MCF 10A (cell line): ENCODE data around the gene ACAP1. TPM values are rescaled to one million over a fixed set of nuclear protein-coding genes. Genes with fewer than 3 reads are reported as not detected.
A peak's percentile ranks its signal among the peaks of the same experiment; 100 is the strongest.

Source experiments
- BruUV-seq: library from RNA; stranded (reverse); fragments of 400-500 nt; replicated peaks from 2 replicates; lab custom pipeline; 2021; lab: Mats Ljungman, UMichigan
- CTCF ChIA-PET: fragments of 300-600 bp; sonication (Branson Sonifier 250); formaldehyde crosslinking; extraction: SDS; loops from one replicate; lab custom pipeline; 2021; ENCODE audit warnings: antibody characterized with exemption, inconsistent platforms; lab: Yijun Ruan, JAX
- POLR2A ChIA-PET: fragments of 300-600, 350-650 bp; sonication (Branson Sonifier 250); formaldehyde crosslinking; extraction: SDS; loops from one replicate; lab custom pipeline; 2020; ENCODE audit warnings: antibody characterized with exemption, inconsistent platforms; lab: Yijun Ruan, JAX
- DNase-seq: peaks from one replicate; pipeline ENCODE4 v3.0.0-alpha.2; 2018; ENCODE audit not compliant: unreplicated experiment
- H3K27ac Mint-ChIP-seq: one replicate; pipeline ENCODE4 v1.8.0; 2022; ENCODE audit warnings: mild to moderate bottlenecking, low read depth, mixed read lengths; ENCODE audit not compliant: unreplicated experiment
- H3K27me3 Mint-ChIP-seq: one replicate; pipeline ENCODE4 v1.8.0; 2022; ENCODE audit warnings: mixed read lengths; ENCODE audit not compliant: insufficient read depth, unreplicated experiment
- H3K36me3 Mint-ChIP-seq: one replicate; pipeline ENCODE4 v1.8.0; 2022; ENCODE audit warnings: mild to moderate bottlenecking, moderate library complexity, mixed read lengths; ENCODE audit not compliant: insufficient read depth, unreplicated experiment
- H3K4me1 Mint-ChIP-seq: one replicate; pipeline ENCODE4 v1.8.0; 2022; ENCODE audit warnings: mixed read lengths; ENCODE audit not compliant: insufficient read depth, unreplicated experiment
- H3K4me3 Mint-ChIP-seq: one replicate; pipeline ENCODE4 v1.8.0; 2022; ENCODE audit warnings: mild to moderate bottlenecking, moderate library complexity, mixed read lengths; ENCODE audit not compliant: unreplicated experiment
- H3K9me3 Mint-ChIP-seq: one replicate; pipeline ENCODE4 v1.8.0; 2022; ENCODE audit warnings: mixed read lengths; ENCODE audit not compliant: unreplicated experiment
- CTCF ChIP-seq: fragments of 200-600 bp; IDR thresholded peaks from one replicate; pipeline ENCODE4 v1.8.0; 2022; ENCODE audit warnings: antibody characterized with exemption, mild to moderate bottlenecking; ENCODE audit not compliant: unreplicated experiment
- intact Hi-C: fragments of 100-400 bp; cut with micrococcal nuclease; formaldehyde crosslinking; loops from 2 replicates; pipeline ENCODE4 v1.14.1; 2022
- total RNA-seq: library from RNA; stranded (reverse); gene quantifications from 2 replicates; pipeline ENCODE4 v1.2.3, GENCODE V29; 2022

The ACAP1 gene
- total RNA-seq, 1 experiment from 2014 or later: 4.9 TPM

- no TSS peak for BruUV-seq
- Mint-ChIP-seq H3K36me3 (no peaks in the 10 kb centered on the region), H3K9me3 (peaks cover 6% of the 10 kb centered on the region), H3K27ac (no peak overlapping the region), H3K4me1 (no peaks in the 10 kb centered on the region), H3K4me3 (no peak overlapping the region), H3K27me3 (no peaks in the 10 kb centered on the region)
- ChIA-PET POLR2A (no interaction called here), CTCF (interaction anchor here (1.3 to 1.5 kb wide), 2 partner anchors 19 to 63 kb away, joined by 3 to 4 read pairs; partner anchors contain the start of gene TMEM95)
- no peak for DNase-seq
- intact Hi-C loops: no loop called here
- no peak for TF ChIP-seq CTCF
Measured at GRCh38 chr17:7374353-7374752, 38.0 kb downstream of the ACAP1 start.

- peaks cover 9% of the 10 kb centered on the region for H3K9me3 Mint-ChIP-seq
- no peak overlapping the region for H3K27ac Mint-ChIP-seq
- peaks cover 13% of the 10 kb centered on the region for H3K4me1 Mint-ChIP-seq
- no peaks in the 10 kb centered on the region for H3K27me3 Mint-ChIP-seq
- intact Hi-C loops: no loop called here
- no TSS peak for BruUV-seq
- TF ChIP-seq CTCF: no peak
- H3K4me3 Mint-ChIP-seq: peak overlapping the region; percentile 14
- POLR2A ChIA-PET: no interaction called here
- DNase-seq: no peak
- H3K36me3 Mint-ChIP-seq: peaks cover 12% of the 10 kb centered on the region
- CTCF ChIA-PET: no interaction called here
Measured at GRCh38 chr17:7379134-7379533, 42.8 kb downstream of the ACAP1 start.

- CTCF ChIA-PET: interaction anchor here (0.5 to 1.5 kb wide), 5 partner anchors 12 to 239 kb away, joined by 3 to 4 read pairs (median 3); no protein-coding TSS in a partner anchor
- Mint-ChIP-seq H3K4me1 (peaks cover 13% of the 10 kb centered on the region), H3K4me3 (peak overlapping the region; percentile 94), H3K9me3 (peaks cover 9% of the 10 kb centered on the region), H3K36me3 (peaks cover 12% of the 10 kb centered on the region), H3K27ac (peak overlapping the region; percentile 90), H3K27me3 (no peaks in the 10 kb centered on the region)
- POLR2A ChIA-PET: interaction anchor here (0.6 to 2.3 kb wide), 15 partner anchors 9 to 307 kb away, joined by 3 to 21 read pairs (median 4); partner anchors contain the start of genes MPDU1, PLSCR3, POLR2A and TMEM256
- intact Hi-C loops: loop anchor here (2.0 kb wide), 1 partner anchor 26 kb away; the partner anchor contains the start of gene TMEM95
- no TSS peak for BruUV-seq
- no peak for TF ChIP-seq CTCF
- DNase-seq: peak; percentile 24
Measured at GRCh38 chr17:7380321-7380720, 44.0 kb downstream of the ACAP1 start.

GRCh38 chr17:7380855-7381683 is 44.7 kb downstream of the ACAP1 start, which contains the start of gene TNK1:
Gene TNK1 (plus strand): TSS chr17:7381089. CDS start chr17:7382927, 1,838 bp downstream.
- H3K9me3 Mint-ChIP-seq: peaks cover 9% of the 10 kb centered on the region
- H3K36me3 Mint-ChIP-seq: peaks cover 19% of the 10 kb centered on the region
- peak within 1 kb of the TSS; percentile 94 for H3K4me3 Mint-ChIP-seq
- ChIA-PET POLR2A (interaction anchor here (0.6 to 2.3 kb wide), 21 partner anchors 9 to 306 kb away, joined by 3 to 21 read pairs (median 4); partner anchors contain the start of genes MPDU1, PLSCR3, POLR2A and TMEM256), CTCF (interaction anchor here (1.3 to 1.5 kb wide), 2 partner anchors 12 to 25 kb away, joined by 3 to 4 read pairs; no protein-coding TSS in a partner anchor)
- peak within 1 kb of the TSS; percentile 90 for H3K27ac Mint-ChIP-seq
- TF ChIP-seq CTCF: no peak
- intact Hi-C loops: loop anchor here (2.0 kb wide), 1 partner anchor 26 kb away; the partner anchor contains the start of gene TMEM95
- BruUV-seq: no TSS peak
- peak; percentile 54 for DNase-seq
- no peaks in the 10 kb centered on the region for H3K27me3 Mint-ChIP-seq
- H3K4me1 Mint-ChIP-seq: peaks cover 13% of the 10 kb centered on the region
